Measurements from ENCODE around the gene PLCB1.

DNA sequence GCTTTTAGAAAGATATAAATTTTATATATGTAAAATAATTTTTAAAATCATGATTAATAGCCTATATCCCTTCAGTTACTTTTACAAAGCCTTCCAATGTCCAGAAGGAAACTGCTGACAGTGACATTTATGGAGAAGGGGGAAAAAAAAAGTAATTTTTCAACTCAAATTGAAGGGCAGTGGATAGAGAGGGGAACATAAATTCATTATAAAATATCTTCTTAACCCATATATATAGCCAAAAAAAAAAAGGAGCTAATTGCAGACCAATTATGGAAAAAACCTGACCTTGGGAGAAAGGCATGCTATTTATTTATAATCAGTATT, 392.9 kb downstream of the PLCB1 start:
- TF ChIP-seq, protein P1, sequence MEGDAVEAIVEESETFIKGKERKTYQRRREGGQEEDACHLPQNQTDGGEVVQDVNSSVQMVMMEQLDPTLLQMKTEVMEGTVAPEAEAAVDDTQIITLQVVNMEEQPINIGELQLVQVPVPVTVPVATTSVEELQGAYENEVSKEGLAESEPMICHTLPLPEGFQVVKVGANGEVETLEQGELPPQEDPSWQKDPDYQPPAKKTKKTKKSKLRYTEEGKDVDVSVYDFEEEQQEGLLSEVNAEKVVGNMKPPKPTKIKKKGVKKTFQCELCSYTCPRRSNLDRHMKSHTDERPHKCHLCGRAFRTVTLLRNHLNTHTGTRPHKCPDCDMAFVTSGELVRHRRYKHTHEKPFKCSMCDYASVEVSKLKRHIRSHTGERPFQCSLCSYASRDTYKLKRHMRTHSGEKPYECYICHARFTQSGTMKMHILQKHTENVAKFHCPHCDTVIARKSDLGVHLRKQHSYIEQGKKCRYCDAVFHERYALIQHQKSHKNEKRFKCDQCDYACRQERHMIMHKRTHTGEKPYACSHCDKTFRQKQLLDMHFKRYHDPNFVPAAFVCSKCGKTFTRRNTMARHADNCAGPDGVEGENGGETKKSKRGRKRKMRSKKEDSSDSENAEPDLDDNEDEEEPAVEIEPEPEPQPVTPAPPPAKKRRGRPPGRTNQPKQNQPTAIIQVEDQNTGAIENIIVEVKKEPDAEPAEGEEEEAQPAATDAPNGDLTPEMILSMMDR (IDR thresholded peaks at IDR 0.05; ENCODE audit: low read depth, low read length, poor library complexity, severe bottlenecking): no peak
- TF ChIP-seq EZH2phosphoT487 (IDR thresholded peaks at IDR 0.05; ENCODE audit: borderline replicate concordance, low read length): no peak
